Sigmoid colon (tissue), 7 donors: Measurements from ENCODE around the gene ANKMY1. TPM values are rescaled to one million over a fixed set of nuclear protein-coding genes. Genes with fewer than 3 reads are reported as not detected.

ENCODE experiments used
- DNase-seq: peaks from one replicate; pipeline ENCODE4 v3.0.0-alpha.2; 2019
- H3K27ac ChIP-seq, 4 donors: fragments of 200-600 bp; sonication (generic); one replicate each; pipeline ENCODE4 v1.5.1; 2016 to 2019; ENCODE audit warnings: mild to moderate bottlenecking in 1 of 4
- H3K27me3 ChIP-seq, 3 donors: fragments of 200-600 bp; sonication (generic); one replicate each; pipeline ENCODE4 v1.5.1; 2019; ENCODE audit warnings: mild to moderate bottlenecking in 1 of 3
- H3K36me3 ChIP-seq, 4 donors: fragments of 200-600 bp; sonication (generic); one replicate each; pipeline ENCODE4 v1.5.1; 2016 to 2019
- H3K4me1 ChIP-seq, 4 donors: fragments of 200-600 bp; sonication (generic); one replicate each; pipeline ENCODE4 v1.5.1; 2017 to 2019
- H3K4me3 ChIP-seq, 4 donors: fragments of 200-600 bp; sonication (generic); one replicate each; pipeline ENCODE4 v1.5.1; 2017 to 2019; ENCODE audit warnings: mild to moderate bottlenecking in 2 of 4, moderate library complexity in 1 of 4
- H3K9me3 ChIP-seq, 4 donors: fragments of 200-600 bp in 3 of 4; sonication (generic) in 3 of 4; one replicate each; pipeline versions ENCODE4 v1.5.1 to v1.6.1; 2013 to 2019
- EP300 ChIP-seq, 4 donors: sonication (generic); formaldehyde crosslinking; IDR thresholded peaks; one replicate each; pipeline ENCODE4 v1.6.1; 2017; ENCODE audit warnings: antibody characterized with exemption in 4 of 4
- POLR2A ChIP-seq, 2 donors: fragments of 450-650 bp; IDR thresholded peaks; one replicate each; pipeline ENCODE4 v1.6.1; 2016; ENCODE audit warnings: antibody characterized with exemption in 2 of 2, mild to moderate bottlenecking in 2 of 2, moderate library complexity in 2 of 2
- POLR2AphosphoS5 ChIP-seq, 4 donors: sonication (generic); formaldehyde crosslinking; IDR thresholded peaks; one replicate each; pipeline ENCODE4 v1.6.1; 2017; ENCODE audit warnings: antibody characterized with exemption in 4 of 4
- WGBS, 2 donors: extraction: QIAGEN DNeasy Blood & Tissue Kit; methylation state at CpG; one replicate each; pipeline ENCODE4 v1.1.7; 2013; 5-methylcytosine and 5-hydroxymethylcytosine counted together
- intact Hi-C: fragments of 100-400 bp; cut with DNase I; formaldehyde crosslinking; loops from one replicate; pipeline ENCODE4 v1.15.1; 2023
- polyA plus RNA-seq, 3 donors: library from polyadenylated mRNA; stranded (reverse); fragments of 200-250 nt; gene quantifications; one replicate each; pipeline ENCODE4 v1.2.3, GENCODE V29; 2013
- total RNA-seq, 4 donors: library from RNA; depleted of rRNA; stranded (reverse); fragments of >200 nt; gene quantifications; one replicate each; pipeline ENCODE4 v1.1.0, GENCODE V29; 2016
- TF ChIP-seq, protein P1 (sequence below), 4 experiments: fragments of 450-650 bp in 3 of 4; fragments of 200-600 bp in 1 of 4; IDR thresholded peaks; one replicate each; pipeline ENCODE4 v1.5.1; 2016 to 2019; ENCODE audit warnings: antibody characterized with exemption in 4 of 4, mild to moderate bottlenecking in 3 of 4, moderate library complexity in 2 of 4
- donor health status: healthy with polysubstance abuse.
- donor health status: Bipolar disorder and iron deficiency.
- donor health status: healthy.

The ANKMY1 gene
- total and polyA plus RNA-seq, 7 donors: 3.6 to 14.0 (median 8.9) TPM

DNA sequence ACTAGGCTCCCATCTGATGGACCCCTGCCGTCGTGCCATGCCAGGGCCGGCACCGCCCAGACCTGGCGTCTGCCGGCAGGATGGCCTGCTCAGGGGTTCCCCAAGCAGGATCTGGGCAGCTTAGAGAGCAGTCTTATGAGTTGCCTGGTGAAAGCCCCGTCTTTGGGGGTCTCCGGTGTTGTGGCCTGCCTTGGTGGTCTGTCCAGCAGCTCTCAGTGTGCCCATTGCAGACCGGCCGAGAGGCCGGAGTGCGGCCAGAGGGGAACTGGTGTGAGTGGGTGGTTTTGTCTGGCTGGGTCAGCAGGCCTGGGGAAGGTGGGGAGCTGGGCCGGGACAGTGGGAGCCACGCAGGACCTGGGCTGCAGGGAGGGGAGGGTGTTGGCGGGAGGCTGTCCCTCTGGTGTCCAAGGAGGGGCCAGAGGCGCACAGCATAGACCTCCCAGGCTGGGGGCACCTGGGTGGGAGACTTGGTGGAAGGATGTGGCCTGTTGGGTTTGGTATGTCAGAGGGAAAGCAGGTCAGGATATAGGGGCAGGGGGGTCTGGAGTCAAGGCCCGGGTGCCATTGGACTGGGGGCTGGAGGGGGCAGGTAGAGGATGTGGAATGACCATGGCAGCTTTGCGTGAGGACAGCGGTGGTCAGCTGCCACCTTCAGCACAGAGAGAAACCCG is 105.9 kb downstream of the ANKMY1 start:
- WGBS, 2 donors: 66% methylated on average over 20 of the region's 20 CpGs
- Histone ChIP-seq H3K36me3 (no peaks in the 10 kb centered on the region), H3K27me3 (no peaks in the 10 kb centered on the region), H3K9me3 (no peaks in the 10 kb centered on the region), H3K4me1 (peaks cover 0 to 42% (median 27%) of the 10 kb centered on the region in 4 donors), H3K27ac (peak overlapping the region in 2 of 4 donors; percentile 33 to 44), H3K4me3 (peak overlapping the region; percentile 32 to 76 (median 72))
- TF ChIP-seq POLR2A (IDR thresholded peaks at IDR 0.05) (no peak), EP300 (IDR thresholded peaks at IDR 0.05) (no peak), POLR2AphosphoS5 (IDR thresholded peaks at IDR 0.05) (no peak)
- TF ChIP-seq, protein P1, sequence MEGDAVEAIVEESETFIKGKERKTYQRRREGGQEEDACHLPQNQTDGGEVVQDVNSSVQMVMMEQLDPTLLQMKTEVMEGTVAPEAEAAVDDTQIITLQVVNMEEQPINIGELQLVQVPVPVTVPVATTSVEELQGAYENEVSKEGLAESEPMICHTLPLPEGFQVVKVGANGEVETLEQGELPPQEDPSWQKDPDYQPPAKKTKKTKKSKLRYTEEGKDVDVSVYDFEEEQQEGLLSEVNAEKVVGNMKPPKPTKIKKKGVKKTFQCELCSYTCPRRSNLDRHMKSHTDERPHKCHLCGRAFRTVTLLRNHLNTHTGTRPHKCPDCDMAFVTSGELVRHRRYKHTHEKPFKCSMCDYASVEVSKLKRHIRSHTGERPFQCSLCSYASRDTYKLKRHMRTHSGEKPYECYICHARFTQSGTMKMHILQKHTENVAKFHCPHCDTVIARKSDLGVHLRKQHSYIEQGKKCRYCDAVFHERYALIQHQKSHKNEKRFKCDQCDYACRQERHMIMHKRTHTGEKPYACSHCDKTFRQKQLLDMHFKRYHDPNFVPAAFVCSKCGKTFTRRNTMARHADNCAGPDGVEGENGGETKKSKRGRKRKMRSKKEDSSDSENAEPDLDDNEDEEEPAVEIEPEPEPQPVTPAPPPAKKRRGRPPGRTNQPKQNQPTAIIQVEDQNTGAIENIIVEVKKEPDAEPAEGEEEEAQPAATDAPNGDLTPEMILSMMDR (IDR thresholded peaks at IDR 0.05): no peak
- intact Hi-C loops: no loop called here
- DNase-seq: peak; percentile 66

DNA sequence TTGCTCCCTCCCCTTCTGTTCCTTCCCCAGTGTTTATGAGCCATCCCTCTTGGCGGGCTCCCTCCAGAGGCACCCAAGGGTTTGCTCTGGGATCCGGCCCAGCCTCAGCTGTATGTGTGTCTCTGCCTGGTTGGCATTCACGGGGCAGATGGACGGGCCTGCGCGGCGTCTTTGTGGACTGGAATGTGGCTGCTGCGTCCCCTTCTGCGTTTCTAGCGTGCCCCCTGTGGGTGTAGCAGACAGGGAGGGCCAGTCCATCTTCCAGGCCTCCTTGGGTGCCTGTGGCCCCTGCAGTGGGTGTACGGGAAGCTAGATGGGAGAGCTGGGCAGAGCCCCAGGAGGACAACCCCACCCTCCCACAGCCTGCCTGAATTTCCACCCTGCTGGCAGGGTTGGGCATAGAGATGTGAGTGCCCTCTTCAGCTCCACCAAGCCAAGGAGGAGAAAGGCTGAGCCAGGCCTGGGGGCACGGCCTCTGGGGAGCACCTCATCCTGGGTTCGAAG is 106.6 kb downstream of the ANKMY1 start:
- H3K4me3 ChIP-seq: no peak overlapping the region
- peaks cover 0 to 4% (median 0%) of the 10 kb centered on the region in 4 donors for H3K36me3 ChIP-seq
- intact Hi-C loops: no loop called here
- no peaks in the 10 kb centered on the region for H3K27me3 ChIP-seq
- 84 to 91% methylated on average over 13 of the region's 13 CpGs for WGBS, 2 donors
- H3K27ac ChIP-seq: no peak overlapping the region
- TF ChIP-seq POLR2AphosphoS5 (IDR thresholded peaks at IDR 0.05) (no peak), EP300 (IDR thresholded peaks at IDR 0.05) (no peak), POLR2A (IDR thresholded peaks at IDR 0.05) (no peak)
- TF ChIP-seq, protein P1 (IDR thresholded peaks at IDR 0.05): no peak
- peaks cover 0 to 42% (median 27%) of the 10 kb centered on the region in 4 donors for H3K4me1 ChIP-seq
- peak; percentile 67 for DNase-seq
- H3K9me3 ChIP-seq: no peaks in the 10 kb centered on the region

DNA sequence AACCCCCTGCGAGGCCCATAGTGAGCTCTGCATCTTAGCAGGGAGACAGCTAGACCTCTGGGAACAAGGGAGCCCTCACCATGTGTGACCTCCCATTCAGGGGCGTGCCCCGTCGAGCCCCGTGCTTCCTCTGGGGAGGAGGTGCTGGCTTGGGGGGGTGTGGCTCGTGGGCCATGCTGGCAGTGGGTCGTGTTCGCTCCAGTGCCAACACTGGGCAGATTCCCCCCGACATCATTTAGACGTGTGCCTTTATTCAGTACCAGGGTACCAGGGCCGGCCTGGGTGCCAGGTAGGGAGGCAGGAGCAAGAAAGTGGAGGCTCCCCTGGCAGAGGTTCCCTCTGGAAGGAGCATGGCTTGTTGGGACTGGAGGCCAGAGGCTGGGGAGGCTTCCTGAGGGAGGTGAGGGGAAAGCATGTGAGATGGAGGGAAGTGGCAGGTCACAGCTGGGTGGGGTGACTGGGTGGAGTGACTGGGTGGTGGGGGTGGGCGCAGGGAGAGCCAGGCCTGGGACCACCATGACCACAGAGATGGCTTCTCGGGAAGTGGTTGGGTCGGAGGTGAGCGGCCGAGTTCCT is 107.2 kb downstream of the ANKMY1 start:
- Histone ChIP-seq H3K27me3 (no peaks in the 10 kb centered on the region), H3K9me3 (no peaks in the 10 kb centered on the region), H3K36me3 (peaks cover 0 to 9% (median 0%) of the 10 kb centered on the region in 4 donors), H3K27ac (no peak overlapping the region), H3K4me1 (peaks cover 0 to 42% (median 27%) of the 10 kb centered on the region in 4 donors), H3K4me3 (no peak overlapping the region)
- intact Hi-C loops: no loop called here
- no peak for TF ChIP-seq POLR2A (IDR thresholded peaks at IDR 0.05)
- no peak for TF ChIP-seq EP300 (IDR thresholded peaks at IDR 0.05)
- TF ChIP-seq, protein P1 (IDR thresholded peaks at IDR 0.05): no peak
- no peak for TF ChIP-seq POLR2AphosphoS5 (IDR thresholded peaks at IDR 0.05)
- no peak for DNase-seq
- WGBS, 2 donors: 65 to 71% methylated on average over 16 of the region's 16 CpGs

GRCh38 chr2:240449764-240450531 is 107.8 kb downstream of the ANKMY1 start:
- 69 to 70% methylated on average over 22 of the region's 22 CpGs for WGBS, 2 donors
- no peak for TF ChIP-seq EP300 (IDR thresholded peaks at IDR 0.05)
- TF ChIP-seq, protein P1 (IDR thresholded peaks at IDR 0.05): no peak
- no peak for TF ChIP-seq POLR2AphosphoS5 (IDR thresholded peaks at IDR 0.05)
- no peak for TF ChIP-seq POLR2A (IDR thresholded peaks at IDR 0.05)
- no peak overlapping the region for H3K4me3 ChIP-seq
- intact Hi-C loops: no loop called here
- no peak for DNase-seq
- H3K9me3 ChIP-seq: no peaks in the 10 kb centered on the region
- no peak overlapping the region for H3K27ac ChIP-seq
- H3K4me1 ChIP-seq: peaks cover 0 to 42% (median 27%) of the 10 kb centered on the region in 4 donors
- H3K27me3 ChIP-seq: no peaks in the 10 kb centered on the region
- peaks cover 0 to 9% (median 0%) of the 10 kb centered on the region in 4 donors for H3K36me3 ChIP-seq
